HCT116 (cell line): ENCODE data around the gene SCGB1A1. TPM values are rescaled to one million over a fixed set of nuclear protein-coding genes. Genes with fewer than 3 reads are reported as not detected.

Source experiments
- ATAC-seq: fragments of 200-7000 bp; cut with Tn5 transposase; 2 replicates; pipeline ENCODE4 v1.9.1; 2020; ENCODE audit warnings: mild to moderate bottlenecking, moderate library complexity
- BruUV-seq: library from RNA; stranded (reverse); fragments of 400-500 nt; replicated peaks from 2 replicates; lab custom pipeline; 2021; lab: Mats Ljungman, UMichigan
- CTCF ChIA-PET: fragments of 300-600 bp; sonication (Branson Sonifier 250); formaldehyde crosslinking; loops from one replicate; lab custom pipeline; 2021; ENCODE audit warnings: antibody characterized with exemption; lab: Charles Lee
- POLR2A ChIA-PET: fragments of 300-600, 350-600 bp; sonication (Branson Sonifier 250); formaldehyde crosslinking; loops from one replicate; lab custom pipeline; 2021; ENCODE audit warnings: antibody characterized with exemption; lab: Charles Lee
- RAD21 ChIA-PET, 2 experiments: fragments of 300-600 bp; sonication (Branson Sonifier 250); formaldehyde crosslinking; loops; one replicate each; lab custom pipeline; 2023; ENCODE audit warnings: low total read pairs in 2 of 2; ENCODE audit not compliant: uncharacterized antibody in 2 of 2, unreplicated experiment in 2 of 2, low non-redundant PET in 1 of 2; lab: Charles Lee
- DNase-seq: peaks from one replicate; pipeline ENCODE4 v3.0.0-alpha.2; 2010; ENCODE audit warnings: low read depth, low spot score
- H2AFZ ChIP-seq: fragments of 200-600 bp; shearing (Covaris generic), sonication (generic); 2 replicates; pipeline ENCODE4 v1.6.1; 2017; ENCODE audit warnings: low read depth, mixed run types, mixed read lengths, antibody characterized with exemption, low read length; ENCODE audit not compliant: poor library complexity, severe bottlenecking
- H3K27ac ChIP-seq: 2 replicates; pipeline ENCODE4 v1.5.1; 2012; ENCODE audit warnings: low read depth, low read length
- H3K27me3 ChIP-seq: fragments of 200-600 bp; sonication (generic); 2 replicates; pipeline ENCODE4 v1.6.1; 2016; ENCODE audit warnings: mixed run types, low read length, mixed read lengths; ENCODE audit not compliant: insufficient read depth
- H3K36me3 ChIP-seq, 2 experiments: fragments of 200-500 bp in 1 of 2; fragments of 200-600 bp in 1 of 2; sonication (Bioruptor generic) in 1 of 2; sonication (generic) in 1 of 2; 2 replicates each; pipeline versions ENCODE4 v1.5.1 to v1.6.1; 2014 to 2016; ENCODE audit warnings: low read length in 2 of 2, inconsistent platforms in 1 of 2, mixed read lengths in 1 of 2, mixed run types in 1 of 2; ENCODE audit not compliant: insufficient read depth in 2 of 2, control insufficient read depth in 1 of 2
- H3K4me1 ChIP-seq, 2 experiments: fragments of 200-600 bp in 1 of 2; sonication (generic) in 1 of 2; 2 replicates each; pipeline versions ENCODE4 v1.5.1 to v1.6.1; 2012 to 2017; ENCODE audit warnings: low read length in 2 of 2, inconsistent platforms in 1 of 2, mild to moderate bottlenecking in 1 of 2, mixed read lengths in 1 of 2, mixed run types in 1 of 2, moderate library complexity in 1 of 2; ENCODE audit not compliant: insufficient read depth in 2 of 2, control insufficient read depth in 1 of 2
- H3K4me2 ChIP-seq: fragments of 200-600 bp; sonication (generic); 2 replicates; pipeline ENCODE4 v1.6.1; 2017; ENCODE audit warnings: mixed run types, low read length, mixed read lengths
- H3K4me3 ChIP-seq, 2 experiments: fragments of 200-600 bp in 1 of 2; sonication (generic) in 1 of 2; replicated peaks in 1 of 2; 2 replicates each; pipeline ENCODE4 v1.5.1; 2011 to 2016; ENCODE audit warnings: low read length in 2 of 2, control low read depth in 1 of 2, low read depth in 1 of 2, mild to moderate bottlenecking in 1 of 2, mixed read lengths in 1 of 2, mixed run types in 1 of 2
- H3K79me2 ChIP-seq: fragments of 200-600 bp; sonication (generic); 2 replicates; pipeline ENCODE4 v1.6.1; 2017; ENCODE audit warnings: mild to moderate bottlenecking, mixed run types, low read length, moderate library complexity, mixed read lengths; ENCODE audit not compliant: insufficient read depth
- H3K9ac ChIP-seq: fragments of 200-600 bp; sonication (generic); 2 replicates; pipeline ENCODE4 v1.6.1; 2016; ENCODE audit warnings: low read length, mixed read lengths
- H3K9me2 ChIP-seq: fragments of 200-600 bp; sonication (generic), shearing (Covaris generic); 2 replicates; pipeline ENCODE4 v1.6.1; 2017; ENCODE audit warnings: mixed run types, mild to moderate bottlenecking, moderate library complexity; ENCODE audit not compliant: insufficient read depth
- H3K9me3 ChIP-seq, 2 experiments: fragments of 200-500 bp in 1 of 2; fragments of 200-600 bp in 1 of 2; sonication (Bioruptor generic) in 1 of 2; sonication (generic) in 1 of 2; 2 replicates each; pipeline ENCODE4 v1.6.1; 2014 to 2017; ENCODE audit warnings: low read length in 2 of 2, mixed read lengths in 2 of 2, inconsistent platforms in 1 of 2, low read depth in 1 of 2, mild to moderate bottlenecking in 1 of 2, mixed run types in 1 of 2, moderate library complexity in 1 of 2; ENCODE audit not compliant: control insufficient read depth in 1 of 2, insufficient read depth in 1 of 2
- H4K20me1 ChIP-seq: fragments of 200-600 bp; sonication (generic), shearing (Covaris generic); 2 replicates; pipeline ENCODE4 v1.6.1; 2017; ENCODE audit warnings: mixed run types, mild to moderate bottlenecking, moderate library complexity; ENCODE audit not compliant: insufficient read depth
- EGR1 ChIP-seq: IDR thresholded peaks from 2 replicates; pipeline ENCODE4 v1.6.1; 2012; ENCODE audit warnings: low read depth
- EZH2phosphoT487 ChIP-seq: fragments of 200-600 bp; IDR thresholded peaks from 2 replicates; pipeline ENCODE4 v1.6.1; 2018; ENCODE audit warnings: antibody characterized with exemption, borderline replicate concordance
- POLR2A ChIP-seq: IDR thresholded peaks from 2 replicates; pipeline ENCODE4 v1.7.0; 2011; ENCODE audit warnings: borderline replicate concordance; ENCODE audit not compliant: insufficient read depth, insufficient read length; ENCODE audit errors: extremely low read depth
- POLR2AphosphoS5 ChIP-seq: IDR thresholded peaks from 2 replicates; pipeline ENCODE4 v1.6.1; 2011; ENCODE audit warnings: mild to moderate bottlenecking, low read depth, low read length, moderate library complexity
- RAD21 ChIP-seq: IDR thresholded peaks from 2 replicates; pipeline ENCODE4 v1.6.1; 2012; ENCODE audit warnings: low read depth, mild to moderate bottlenecking
- YY1 ChIP-seq: IDR thresholded peaks from 2 replicates; pipeline ENCODE4 v1.6.1; 2011; ENCODE audit warnings: low read length, low read depth, moderate library complexity, mild to moderate bottlenecking; ENCODE audit not compliant: insufficient replicate concordance; ENCODE audit errors: extremely low read depth
- intact Hi-C: fragments of 100-400 bp; cut with micrococcal nuclease; formaldehyde crosslinking; loops from 2 replicates; pipeline ENCODE4 v1.10.0; 2022
- total RNA-seq: library from RNA; stranded (reverse); gene quantifications from one replicate; pipeline ENCODE4 v1.2.1, GENCODE V29; 2021; ENCODE audit not compliant: unreplicated experiment
- TF ChIP-seq, protein P1 (sequence below), 3 experiments: fragments of 200-600 bp in 1 of 3; sonication (generic) in 1 of 3; IDR thresholded peaks in 2 of 3; conservative IDR thresholded peaks in 1 of 3; 2 replicates each; pipeline ENCODE4 v1.5.1; 2012 to 2017; ENCODE audit warnings: low read depth in 2 of 3, low read length in 2 of 3, antibody characterized with exemption in 1 of 3, borderline replicate concordance in 1 of 3, control low read depth in 1 of 3, mild to moderate bottlenecking in 1 of 3, mixed read lengths in 1 of 3, mixed run types in 1 of 3, moderate library complexity in 1 of 3; ENCODE audit not compliant: insufficient read depth in 1 of 3
- TF ChIP-seq, protein P2 (sequence below): IDR thresholded peaks from 2 replicates; pipeline ENCODE4 v1.6.1; 2012; ENCODE audit warnings: low read depth

SCGB1A1 gene
- total RNA-seq, 1 experiment from 2014 or later = 2.0 TPM

- no peak overlapping the region for H3K9ac ChIP-seq
- H3K4me1 ChIP-seq = peaks cover 9 to 11% of the 10 kb centered on the region in 2 experiments; a peak in 3 of 4 replicates
- RAD21 ChIA-PET = interaction anchor here (0.8 to 1.2 kb wide), 2 partner anchors 12 to 150 kb away, joined by 3 read pairs; no protein-coding TSS in a partner anchor
- 0 out of 2 replicates have a peak overlapping the region, but pooled peaks have one; percentile 8 for H3K27ac ChIP-seq
- POLR2A ChIA-PET = interaction anchor here (1.0 to 1.4 kb wide), 3 partner anchors 181 to 448 kb away, joined by 3 read pairs; partner anchors contain the start of genes C11orf98, CSKMT and EEF1G
- H3K79me2 ChIP-seq = no peaks in the 10 kb centered on the region
- no peaks in the 10 kb centered on the region for H4K20me1 ChIP-seq
- no peak overlapping the region for H3K4me3 ChIP-seq
- H3K27me3 ChIP-seq = no peaks in the 10 kb centered on the region
- no peak overlapping the region for H2AFZ ChIP-seq
- H3K9me2 ChIP-seq = no peaks in the 10 kb centered on the region
- no TSS peak for BruUV-seq
- DNase-seq (peak; percentile 43), ATAC-seq (peak; percentile 75)
- H3K36me3 ChIP-seq = no peaks in the 10 kb centered on the region
- H3K4me2 ChIP-seq = no peak overlapping the region
- H3K9me3 ChIP-seq = no peaks in the 10 kb centered on the region
- intact Hi-C loops = no loop called here
- CTCF ChIA-PET = interaction anchor here (0.5 to 4.2 kb wide), 9 partner anchors 12 to 198 kb away, joined by 3 to 47 read pairs (median 3); partner anchors contain the start of genes EEF1G and TUT1
- TF ChIP-seq, protein P1, sequence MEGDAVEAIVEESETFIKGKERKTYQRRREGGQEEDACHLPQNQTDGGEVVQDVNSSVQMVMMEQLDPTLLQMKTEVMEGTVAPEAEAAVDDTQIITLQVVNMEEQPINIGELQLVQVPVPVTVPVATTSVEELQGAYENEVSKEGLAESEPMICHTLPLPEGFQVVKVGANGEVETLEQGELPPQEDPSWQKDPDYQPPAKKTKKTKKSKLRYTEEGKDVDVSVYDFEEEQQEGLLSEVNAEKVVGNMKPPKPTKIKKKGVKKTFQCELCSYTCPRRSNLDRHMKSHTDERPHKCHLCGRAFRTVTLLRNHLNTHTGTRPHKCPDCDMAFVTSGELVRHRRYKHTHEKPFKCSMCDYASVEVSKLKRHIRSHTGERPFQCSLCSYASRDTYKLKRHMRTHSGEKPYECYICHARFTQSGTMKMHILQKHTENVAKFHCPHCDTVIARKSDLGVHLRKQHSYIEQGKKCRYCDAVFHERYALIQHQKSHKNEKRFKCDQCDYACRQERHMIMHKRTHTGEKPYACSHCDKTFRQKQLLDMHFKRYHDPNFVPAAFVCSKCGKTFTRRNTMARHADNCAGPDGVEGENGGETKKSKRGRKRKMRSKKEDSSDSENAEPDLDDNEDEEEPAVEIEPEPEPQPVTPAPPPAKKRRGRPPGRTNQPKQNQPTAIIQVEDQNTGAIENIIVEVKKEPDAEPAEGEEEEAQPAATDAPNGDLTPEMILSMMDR (IDR thresholded peaks at IDR 0.05 in 2 of 3, conservative IDR thresholded peaks at IDR 0.05 in 1 of 3; ENCODE audit: borderline replicate concordance in 1 of 3, insufficient read depth in 1 of 3, low read depth in 2 of 3, low read length in 2 of 3) = peak; percentile 47 to 90 (median 49)
- TF ChIP-seq EZH2phosphoT487 (no peak), RAD21 (peak; percentile 55)
These were observed 25.7 kb upstream of the SCGB1A1 start for GRCh38 chr11:62393061-62393611.

DNA sequence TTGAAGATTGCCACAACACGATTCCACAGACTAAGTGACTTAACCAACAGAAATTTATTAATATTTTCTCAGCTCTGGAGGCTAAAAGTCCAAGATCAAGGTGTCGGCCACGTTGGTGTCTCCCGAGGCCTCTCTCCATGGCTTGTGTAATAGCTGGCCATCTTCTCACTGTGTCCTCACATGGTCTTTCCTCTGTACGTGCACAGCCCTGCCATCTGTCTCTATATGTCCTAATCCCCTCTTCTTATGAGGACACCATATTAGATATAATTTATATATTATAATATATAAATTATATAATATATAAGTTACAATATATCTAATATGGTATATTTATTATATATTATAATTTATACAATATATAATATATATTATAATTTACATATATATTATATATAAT lies 25.1 kb upstream of the SCGB1A1 start:
- no TSS peak for BruUV-seq
- H4K20me1 ChIP-seq = no peaks in the 10 kb centered on the region
- H2AFZ ChIP-seq = no peak overlapping the region
- H3K9ac ChIP-seq = no peak overlapping the region
- no peaks in the 10 kb centered on the region for H3K9me2 ChIP-seq
- H3K4me3 ChIP-seq = no peak overlapping the region
- intact Hi-C loops = no loop called here
- ChIA-PET POLR2A (interaction anchor here (1.0 to 1.4 kb wide), 3 partner anchors 180 to 447 kb away, joined by 3 read pairs; partner anchors contain the start of genes C11orf98, CSKMT and EEF1G), RAD21 (interaction anchor here in 1 of 2 experiments (0.8 kb wide), 1 partner anchor 12 kb away, joined by 3 read pairs; no protein-coding TSS in a partner anchor), CTCF (interaction anchor here (0.9 to 4.2 kb wide), 7 partner anchors 12 to 180 kb away, joined by 3 to 47 read pairs (median 4); partner anchors contain the start of gene EEF1G)
- peaks cover 9 to 15% of the 10 kb centered on the region in 2 experiments; a peak in 3 of 4 replicates for H3K4me1 ChIP-seq
- H3K27ac ChIP-seq = no peak overlapping the region
- H3K9me3 ChIP-seq = no peaks in the 10 kb centered on the region
- H3K27me3 ChIP-seq = no peaks in the 10 kb centered on the region
- no peaks in the 10 kb centered on the region for H3K36me3 ChIP-seq
- DNase-seq (no peak), ATAC-seq (no peak)
- no peaks in the 10 kb centered on the region for H3K79me2 ChIP-seq
- no peak overlapping the region for H3K4me2 ChIP-seq
- TF ChIP-seq, protein P2, sequence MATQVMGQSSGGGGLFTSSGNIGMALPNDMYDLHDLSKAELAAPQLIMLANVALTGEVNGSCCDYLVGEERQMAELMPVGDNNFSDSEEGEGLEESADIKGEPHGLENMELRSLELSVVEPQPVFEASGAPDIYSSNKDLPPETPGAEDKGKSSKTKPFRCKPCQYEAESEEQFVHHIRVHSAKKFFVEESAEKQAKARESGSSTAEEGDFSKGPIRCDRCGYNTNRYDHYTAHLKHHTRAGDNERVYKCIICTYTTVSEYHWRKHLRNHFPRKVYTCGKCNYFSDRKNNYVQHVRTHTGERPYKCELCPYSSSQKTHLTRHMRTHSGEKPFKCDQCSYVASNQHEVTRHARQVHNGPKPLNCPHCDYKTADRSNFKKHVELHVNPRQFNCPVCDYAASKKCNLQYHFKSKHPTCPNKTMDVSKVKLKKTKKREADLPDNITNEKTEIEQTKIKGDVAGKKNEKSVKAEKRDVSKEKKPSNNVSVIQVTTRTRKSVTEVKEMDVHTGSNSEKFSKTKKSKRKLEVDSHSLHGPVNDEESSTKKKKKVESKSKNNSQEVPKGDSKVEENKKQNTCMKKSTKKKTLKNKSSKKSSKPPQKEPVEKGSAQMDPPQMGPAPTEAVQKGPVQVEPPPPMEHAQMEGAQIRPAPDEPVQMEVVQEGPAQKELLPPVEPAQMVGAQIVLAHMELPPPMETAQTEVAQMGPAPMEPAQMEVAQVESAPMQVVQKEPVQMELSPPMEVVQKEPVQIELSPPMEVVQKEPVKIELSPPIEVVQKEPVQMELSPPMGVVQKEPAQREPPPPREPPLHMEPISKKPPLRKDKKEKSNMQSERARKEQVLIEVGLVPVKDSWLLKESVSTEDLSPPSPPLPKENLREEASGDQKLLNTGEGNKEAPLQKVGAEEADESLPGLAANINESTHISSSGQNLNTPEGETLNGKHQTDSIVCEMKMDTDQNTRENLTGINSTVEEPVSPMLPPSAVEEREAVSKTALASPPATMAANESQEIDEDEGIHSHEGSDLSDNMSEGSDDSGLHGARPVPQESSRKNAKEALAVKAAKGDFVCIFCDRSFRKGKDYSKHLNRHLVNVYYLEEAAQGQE = no peak
- TF ChIP-seq POLR2A = no peak
- TF ChIP-seq, protein P1 (IDR thresholded peaks at IDR 0.05 in 2 of 3, conservative IDR thresholded peaks at IDR 0.05 in 1 of 3; ENCODE audit: borderline replicate concordance in 1 of 3, insufficient read depth in 1 of 3, low read depth in 2 of 3, low read length in 2 of 3) = no peak
- TF ChIP-seq RAD21 = no peak
- no peak for TF ChIP-seq EZH2phosphoT487
- TF ChIP-seq EGR1 = no peak
- no peak for TF ChIP-seq YY1
- no peak for TF ChIP-seq POLR2AphosphoS5
